H1 (cell line): Measurements from ENCODE around the gene CDR2L. TPM values are rescaled to one million over a fixed set of nuclear protein-coding genes. Genes with fewer than 3 reads are reported as not detected.

Experiments used
- CTCF ChIA-PET: fragments of 300-600 bp; sonication (Branson Sonifier 250); formaldehyde crosslinking; loops from one replicate; lab custom pipeline; 2021; ENCODE audit not compliant: partially characterized antibody; lab: Charles Lee
- POLR2A ChIA-PET: fragments of 300-600 bp; sonication (Branson Sonifier 250); formaldehyde crosslinking; loops from one replicate; lab custom pipeline; 2021; ENCODE audit warnings: inconsistent platforms; ENCODE audit not compliant: partially characterized antibody; lab: Charles Lee
- DNase-seq, 2 experiments: peaks; one replicate each; pipeline versions ENCODE4 v3.0.0 to v3.0.0-alpha.2; 2010 to 2022; ENCODE audit warnings: low spot score in 2 of 2, low read depth in 1 of 2, mixed read lengths in 1 of 2
- FAIRE-seq: peaks from 2 replicates; lab custom pipeline; 2011; peaks lifted over from hg19 to GRCh38; lab: Jason Lieb, UNC
- H2AFZ ChIP-seq: 2 replicates; pipeline ENCODE4 v1.8.1; 2012; ENCODE audit warnings: low read length, inconsistent platforms
- H2AK5ac ChIP-seq: 2 replicates; pipeline ENCODE4 v1.6.1; 2013; ENCODE audit warnings: low read depth, low read length
- H2BK120ac ChIP-seq: replicated peaks from 2 replicates; pipeline ENCODE3; 2013; ENCODE audit warnings: low read depth, low read length, inconsistent platforms
- H2BK12ac ChIP-seq: 2 replicates; pipeline ENCODE4 v1.6.1; 2013; ENCODE audit warnings: low read depth, low read length
- H2BK15ac ChIP-seq: 2 replicates; pipeline ENCODE4 v1.6.1; 2013; ENCODE audit warnings: low read length
- H2BK20ac ChIP-seq: 2 replicates; pipeline ENCODE4 v1.6.1; 2013; ENCODE audit warnings: low read length
- H2BK5ac ChIP-seq: 2 replicates; pipeline ENCODE4 v1.6.1; 2013; ENCODE audit warnings: low read depth, low read length
- H3K14ac ChIP-seq: 2 replicates; pipeline ENCODE4 v1.6.1; 2013; ENCODE audit warnings: inconsistent platforms; ENCODE audit not compliant: insufficient read length
- H3K18ac ChIP-seq: 2 replicates; pipeline ENCODE4 v1.6.1; 2013; ENCODE audit warnings: low read length; ENCODE audit errors: extremely low read depth
- H3K23ac ChIP-seq: 2 replicates; pipeline ENCODE4 v1.6.1; 2013; ENCODE audit warnings: inconsistent platforms; ENCODE audit not compliant: insufficient read length
- H3K23me2 ChIP-seq: 2 replicates; pipeline ENCODE4 v1.6.1; 2013; ENCODE audit warnings: low read depth, low read length
- H3K27ac ChIP-seq: 2 replicates; pipeline ENCODE4 v1.6.1; 2011; ENCODE audit warnings: low read depth, low read length, inconsistent platforms
- H3K27me3 ChIP-seq, 4 experiments: replicated peaks in 1 of 4; 1 replicate in 1 of 4; 2 replicates in 3 of 4; pipeline versions ENCODE4 v1.6.1 to v1.8.1; 2011 to 2013; ENCODE audit warnings: low read length in 3 of 4, mild to moderate bottlenecking in 3 of 4, inconsistent platforms in 2 of 4, mixed read lengths in 2 of 4, moderate library complexity in 1 of 4; ENCODE audit not compliant: control insufficient read depth in 3 of 4, insufficient read depth in 3 of 4; ENCODE audit errors: extremely low read depth in 1 of 4
- H3K36me3 ChIP-seq, 4 experiments: 2 replicates each; pipeline versions ENCODE4 v1.6.1 to v1.8.1; 2011 to 2013; ENCODE audit warnings: mild to moderate bottlenecking in 4 of 4, low read length in 3 of 4, moderate library complexity in 2 of 4, control low read depth in 1 of 4, inconsistent platforms in 1 of 4; ENCODE audit not compliant: insufficient read depth in 4 of 4, control insufficient read depth in 2 of 4
- H3K4ac ChIP-seq: replicated peaks from 2 replicates; pipeline ENCODE3; 2013; ENCODE audit warnings: low read length, low read depth, mixed read lengths, inconsistent platforms; ENCODE audit not compliant: insufficient read length
- H3K4me1 ChIP-seq, 4 experiments: replicated peaks in 1 of 4; 1 replicate in 1 of 4; 2 replicates in 3 of 4; pipeline versions ENCODE4 v1.6.1 to v1.8.1; 2011 to 2013; ENCODE audit warnings: low read length in 3 of 4, inconsistent platforms in 2 of 4, mixed read lengths in 1 of 4; ENCODE audit not compliant: insufficient read depth in 4 of 4, control insufficient read depth in 3 of 4
- H3K4me2 ChIP-seq, 2 experiments: 2 replicates each; pipeline versions ENCODE4 v1.6.1 to v1.8.1; 2011 to 2013; ENCODE audit warnings: low read depth in 2 of 2, low read length in 2 of 2, control low read depth in 1 of 2, inconsistent platforms in 1 of 2, mild to moderate bottlenecking in 1 of 2; ENCODE audit not compliant: insufficient read depth in 1 of 2
- H3K4me3 ChIP-seq, 4 experiments: fragments of 200-600, 300-600 bp in 1 of 4; sonication (generic), shearing (Covaris generic), sonication (Bioruptor Twin) in 1 of 4; 2 replicates each; pipeline versions ENCODE4 v1.5.1 to v1.8.1; 2011 to 2016; ENCODE audit warnings: low read length in 4 of 4, low read depth in 3 of 4, control low read depth in 2 of 4, inconsistent platforms in 2 of 4, mild to moderate bottlenecking in 2 of 4, mixed read lengths in 1 of 4, moderate library complexity in 1 of 4; ENCODE audit not compliant: insufficient read depth in 2 of 4; ENCODE audit errors: extremely low read depth in 1 of 4
- H3K56ac ChIP-seq: replicated peaks from 2 replicates; pipeline ENCODE3; 2013; ENCODE audit warnings: low read depth, mild to moderate bottlenecking, mixed read lengths, low read length, inconsistent platforms; ENCODE audit not compliant: insufficient read length
- H3K79me1 ChIP-seq: 2 replicates; pipeline ENCODE4 v1.6.1; 2013; ENCODE audit warnings: low read depth, low read length, control low read depth
- H3K79me2 ChIP-seq, 2 experiments: 2 replicates each; pipeline versions ENCODE4 v1.6.1 to v1.8.1; 2012 to 2013; ENCODE audit warnings: low read length in 2 of 2, mild to moderate bottlenecking in 2 of 2, inconsistent platforms in 1 of 2; ENCODE audit not compliant: insufficient read depth in 2 of 2, control insufficient read depth in 1 of 2
- H3K9ac ChIP-seq, 4 experiments: replicated peaks in 1 of 4; 1 replicate in 1 of 4; 2 replicates in 3 of 4; pipeline versions ENCODE4 v1.6.1 to v1.8.1; 2011 to 2013; ENCODE audit warnings: low read depth in 3 of 4, low read length in 3 of 4, control low read depth in 2 of 4, mild to moderate bottlenecking in 2 of 4, moderate library complexity in 2 of 4, inconsistent platforms in 1 of 4; ENCODE audit errors: extremely low read depth in 1 of 4
- H3K9me3 ChIP-seq, 2 experiments: 2 replicates each; pipeline versions ENCODE4 v1.6.1 to v1.8.1; 2012 to 2013; ENCODE audit warnings: mild to moderate bottlenecking in 2 of 2, moderate library complexity in 2 of 2, control low read depth in 1 of 2, inconsistent platforms in 1 of 2, low read depth in 1 of 2, low read length in 1 of 2, mixed read lengths in 1 of 2; ENCODE audit not compliant: insufficient read depth in 2 of 2
- H4K20me1 ChIP-seq, 2 experiments: replicated peaks in 1 of 2; 2 replicates each; pipeline versions ENCODE3 to v1.8.1; 2011 to 2013; ENCODE audit warnings: inconsistent platforms in 2 of 2, low read length in 2 of 2, mild to moderate bottlenecking in 1 of 2; ENCODE audit not compliant: insufficient read depth in 2 of 2, control insufficient read depth in 1 of 2
- H4K5ac ChIP-seq: 2 replicates; pipeline ENCODE4 v1.6.1; 2013; ENCODE audit warnings: low read length, low read depth, mixed read lengths, inconsistent platforms; ENCODE audit not compliant: insufficient read length
- H4K8ac ChIP-seq: 2 replicates; pipeline ENCODE4 v1.8.0; 2013; ENCODE audit warnings: mild to moderate bottlenecking, moderate library complexity, low read length, inconsistent platforms; ENCODE audit not compliant: insufficient read depth; ENCODE audit errors: extremely low read depth
- H4K91ac ChIP-seq: replicated peaks from 2 replicates; pipeline ENCODE3; 2013; ENCODE audit warnings: low read length, mixed read lengths, inconsistent platforms; ENCODE audit not compliant: insufficient read length
- ATF3 ChIP-seq: IDR thresholded peaks from 2 replicates; pipeline ENCODE4 v1.6.1; 2011; ENCODE audit warnings: low read depth, mild to moderate bottlenecking, low read length; ENCODE audit not compliant: insufficient read depth
- BCL11A ChIP-seq, 2 experiments: IDR thresholded peaks; one replicate each; pipeline ENCODE4 v1.6.1; 2011; ENCODE audit warnings: low read depth in 2 of 2, low read length in 2 of 2, mild to moderate bottlenecking in 2 of 2
- GTF2F1 ChIP-seq: IDR thresholded peaks from 2 replicates; pipeline ENCODE4 v1.6.1; 2012; ENCODE audit warnings: low read depth, low read length, improper control_type of control experiment, borderline replicate concordance
- SP4 ChIP-seq: IDR thresholded peaks from 2 replicates; pipeline ENCODE4 v1.6.1; 2012; ENCODE audit warnings: low read length, inconsistent platforms
- WGBS, 2 experiments: shearing (Covaris generic) in 1 of 2; methylation state at CpG; one replicate each; pipeline versions ENCODE4 v1.1.6 to v1.1.7; 2013 to 2015; ENCODE audit warnings: low lambda C conversion rate in 2 of 2, mixed read lengths in 2 of 2, inconsistent platforms in 1 of 2, low coverage in 1 of 2, missing lambda C conversion rate in 1 of 2; ENCODE audit not compliant: insufficient replicate concordance in 2 of 2, insufficient coverage in 1 of 2, insufficient read length in 1 of 2; ENCODE audit errors: extremely low coverage in 1 of 2, missing lambda C conversion rate in 1 of 2; 5-methylcytosine and 5-hydroxymethylcytosine counted together
- polyA plus RNA-seq, 7 experiments: library from polyadenylated mRNA; depleted of rRNA in 3 of 7; stranded (reverse) in 5 of 7; unstranded in 2 of 7; fragments of >200 nt in 5 of 7; fragments of 200-250 nt in 2 of 7; gene quantifications; 1 replicate in 5 of 7; 2 replicates in 1 of 7; 4 replicates in 1 of 7; pipeline versions ENCODE4 v1.2.1 to v1.2.3, GENCODE V29; 2011 to 2013; ENCODE audit warnings: missing spikeins in 2 of 7, mixed read lengths in 2 of 7
- total RNA-seq: library from RNA; stranded (reverse); fragmentation: NEBNext Ultra II Directional; extraction: Animal tissue kit (Norgen Biotek cat#: 25700); gene quantifications from 2 replicates; pipeline ENCODE4 v1.2.1, GENCODE V29; 2021

The CDR2L gene
- total and polyA plus RNA-seq, 2 of the 8 experiments (the other 6 are each of a cell fraction or from before 2014, with no cell fraction given), result 20.4 to 38.1 TPM

- POLR2A ChIA-PET, result interaction anchor here (1.7 kb wide), 1 partner anchor 9 kb away, joined by 4 read pairs; no protein-coding TSS in a partner anchor
- no peak for DNase-seq
These were observed 43.5 kb upstream of the CDR2L start for GRCh38 chr17:74943808-74944522.

More at GRCh38 chr17:74943808-74944522, 43.5 kb upstream of the CDR2L start:
- H3K4me3 ChIP-seq, result no peak overlapping the region
- no peak for TF ChIP-seq SP4
- TF ChIP-seq BCL11A (IDR thresholded peaks at IDR 0.05; ENCODE audit: low read depth in 2 of 2, low read length in 2 of 2), result no peak
- no peak for TF ChIP-seq ATF3
- no peak for TF ChIP-seq GTF2F1
- TF ChIP-seq, all 59 proteins: peak for 0
- Histone ChIP-seq H2BK15ac (no peak overlapping the region), H4K8ac (no peak overlapping the region), H2AK5ac (no peak overlapping the region), H3K27ac (no peak overlapping the region), H2BK5ac (no peak overlapping the region), H2BK20ac (no peak overlapping the region), H3K23ac (no peak overlapping the region), H3K4me2 (no peak overlapping the region), H3K23me2 (no peaks in the 10 kb centered on the region), H2AFZ (no peak overlapping the region), H3K14ac (no peak overlapping the region), H3K79me1 (no peaks in the 10 kb centered on the region), H3K79me2 (no peaks in the 10 kb centered on the region), H3K4ac (no peak overlapping the region), H3K56ac (no peak overlapping the region), H3K36me3 (no peaks in the 10 kb centered on the region), H2BK12ac (no peak overlapping the region), H4K91ac (no peak overlapping the region), H3K27me3 (peaks cover 0 to 5% (median 4%) of the 10 kb centered on the region in 4 experiments; a peak in 3 of 7 replicates), H3K9me3 (no peaks in the 10 kb centered on the region), H3K18ac (no peak overlapping the region), H4K20me1 (peaks cover 0 to 6% of the 10 kb centered on the region in 2 experiments), H3K9ac (no peak overlapping the region), H2BK120ac (no peak overlapping the region), H4K5ac (no peak overlapping the region), H3K4me1 (no peaks in the 10 kb centered on the region; a peak in 2 of 7 replicates)
- CTCF ChIA-PET, result interaction anchor here (1.2 to 49.9 kb wide), 5 partner anchors 8 to 82 kb away, joined by 3 to 1072 read pairs (median 3); partner anchors contain the start of genes OTOP2, OTOP3 and USH1G
- WGBS, 2 experiments, result 79% methylated on average over 13 of the region's 13 CpGs; no CpG with 5 or more reads in 1 of the 2 experiments
- FAIRE-seq, result no peak
